Measurements from ENCODE around the gene SIVA1.
"Not testable (repeated sequence)": the region's sequence is repeated elsewhere in the genome, so short reads cannot be mapped to it uniquely, and the experiment has no call there.

Gene SIVA1

DNA sequence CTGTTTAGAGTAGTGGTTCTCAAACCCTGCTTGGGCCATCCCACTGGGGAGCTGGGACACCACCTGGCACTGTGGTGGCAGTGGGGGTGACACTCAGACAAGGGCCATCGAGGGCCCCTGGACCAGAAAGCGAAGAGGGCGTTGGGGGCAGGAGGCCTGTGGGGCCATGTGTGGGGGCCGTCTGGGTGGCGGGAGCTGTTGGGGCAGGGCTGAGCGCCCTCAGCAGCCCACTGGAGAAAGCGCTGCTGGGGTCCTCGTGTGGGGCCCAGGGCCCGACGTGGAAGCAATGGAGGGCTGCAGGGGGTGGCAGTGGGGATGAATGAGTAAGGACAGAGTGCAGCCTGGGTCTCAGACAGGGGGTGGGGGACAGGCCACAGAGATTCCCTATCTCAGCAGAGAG lies 34.8 kb upstream of the SIVA1 start:
- no peak for DNase-seq (ENCODE audit: low read depth, low spot score)
- H3K4me3 ChIP-seq (ENCODE audit: low read length) = no peak overlapping the region

DNA sequence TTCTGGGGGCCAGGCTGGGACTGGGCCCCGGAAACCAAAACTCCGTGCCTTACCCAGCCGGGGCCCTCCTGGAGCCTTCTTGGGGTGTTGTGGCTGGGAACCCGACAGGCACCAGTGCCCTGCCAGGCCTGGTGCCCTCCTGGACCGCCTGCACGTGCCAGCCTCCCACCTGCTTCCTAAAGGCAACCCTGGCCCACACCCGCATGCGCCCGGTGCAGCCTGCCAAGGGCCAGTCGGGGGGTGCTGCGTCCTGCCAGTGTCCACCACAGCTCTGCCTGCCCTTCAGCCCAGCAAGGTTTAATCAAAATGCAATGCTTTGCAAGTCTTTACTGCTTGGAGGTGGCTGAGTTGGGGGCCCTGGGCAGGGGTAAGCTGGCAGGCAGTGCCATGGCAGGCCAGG lies 34.1 kb upstream of the SIVA1 start:
- DNase-seq (ENCODE audit: low read depth, low spot score) = no peak
- H3K4me3 ChIP-seq (ENCODE audit: low read length) = no peak overlapping the region

DNA sequence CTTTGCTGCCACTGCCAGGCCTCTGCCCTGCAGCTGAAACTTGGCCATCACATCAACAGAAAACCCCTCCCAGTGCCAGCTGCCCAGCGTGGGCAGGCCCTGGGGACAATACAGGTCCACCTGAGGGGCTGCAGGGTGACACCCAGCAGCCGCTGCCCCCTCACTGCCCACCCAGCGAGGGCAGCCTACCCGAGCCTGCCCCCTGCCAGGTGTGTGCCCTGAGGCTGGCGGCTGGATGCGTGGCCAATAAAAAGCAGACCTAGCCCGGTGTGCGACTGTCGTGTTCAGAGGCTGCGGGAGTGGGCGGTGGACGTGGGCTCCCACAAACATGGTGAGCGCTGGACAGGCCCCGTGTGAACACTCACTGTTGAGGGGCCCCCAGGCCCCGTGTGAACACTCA lies 33.6 kb upstream of the SIVA1 start:
- H3K4me3 ChIP-seq (ENCODE audit: low read length) = no peak overlapping the region
- DNase-seq (ENCODE audit: low read depth, low spot score) = no peak

DNA sequence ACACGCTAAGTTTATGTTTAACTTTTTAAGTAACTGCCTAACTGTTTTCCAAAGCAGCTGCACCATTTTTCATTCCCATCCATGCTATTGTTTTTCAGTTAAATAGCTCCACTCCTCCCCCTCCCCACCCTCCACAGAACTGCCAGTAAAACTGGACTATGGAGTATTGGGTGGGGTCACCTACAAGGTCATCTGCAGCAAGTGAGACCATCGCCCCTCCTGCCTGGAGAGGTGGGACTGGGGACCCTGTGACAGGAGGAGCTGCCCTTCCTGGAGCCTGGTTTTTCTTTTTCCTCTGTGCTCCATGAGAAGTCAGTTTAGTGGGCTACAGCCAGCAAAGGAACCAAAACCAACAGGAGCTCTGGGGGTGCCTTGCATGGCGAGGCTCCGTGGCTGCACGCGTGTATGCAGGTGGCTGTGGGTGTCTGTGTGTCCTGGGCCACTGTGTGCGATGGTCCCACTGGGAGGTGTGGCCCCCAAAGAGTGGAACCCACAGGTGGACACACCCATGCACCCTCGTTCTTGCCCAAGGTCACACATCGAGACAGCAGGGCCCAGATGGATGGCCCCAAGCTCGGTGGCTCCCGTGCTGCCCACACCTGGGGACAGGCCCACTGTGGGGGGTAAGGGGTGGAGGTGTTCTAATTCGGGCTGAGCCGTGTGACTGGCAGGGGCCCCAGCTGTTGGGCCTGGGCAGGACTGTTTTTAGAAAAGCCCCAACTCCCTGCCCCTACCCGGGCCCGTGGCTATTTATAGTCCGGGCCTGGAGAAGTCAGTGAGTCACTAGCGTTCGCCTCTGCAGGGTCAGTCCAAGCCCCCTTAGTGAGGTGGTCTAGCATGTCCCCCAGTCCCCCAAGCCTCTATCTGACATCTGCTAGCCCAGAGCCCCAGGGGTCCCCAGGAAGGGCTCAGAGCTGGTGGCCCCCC lies 31.2 kb upstream of the SIVA1 start:
- H3K4me3 ChIP-seq (ENCODE audit: low read length) = no peak overlapping the region
- DNase-seq (ENCODE audit: low read depth, low spot score) = no peak

DNA sequence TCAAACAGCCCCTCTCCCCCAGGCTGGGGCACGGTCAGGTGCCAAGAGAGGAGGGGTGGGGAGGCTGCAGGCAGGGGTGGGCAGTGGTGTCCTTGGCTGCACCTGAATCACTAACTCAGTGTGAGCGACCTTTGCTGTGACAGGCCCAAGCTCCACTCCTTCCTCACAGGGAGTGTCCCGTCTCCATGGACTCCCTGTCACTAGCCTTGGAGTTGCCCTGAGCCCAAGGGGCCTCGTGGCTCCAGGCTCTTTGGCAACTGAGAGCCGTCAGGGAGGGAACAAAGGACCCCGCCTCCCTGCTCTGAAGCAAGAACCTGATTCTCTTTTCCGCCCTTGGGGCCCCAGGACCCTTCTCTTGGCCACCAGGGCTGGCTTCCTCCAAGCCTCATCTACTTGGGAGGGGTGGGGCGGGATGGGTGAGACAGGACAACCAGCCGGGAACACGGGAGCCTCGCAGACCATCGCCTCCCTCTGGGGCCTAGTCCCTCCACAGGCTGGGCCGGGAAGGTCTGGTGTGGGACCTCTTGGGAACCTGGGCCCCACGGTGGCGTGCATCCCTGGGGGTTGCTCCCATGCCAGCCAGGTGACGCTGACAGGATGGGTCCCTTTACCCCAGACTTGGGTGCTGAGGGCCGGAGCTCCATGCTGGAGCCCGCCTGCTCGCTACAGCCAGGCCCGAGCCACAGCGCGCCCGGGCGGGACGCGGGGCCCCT lies 29.9 kb upstream of the SIVA1 start:
- DNase-seq (ENCODE audit: low read depth, low spot score) = no peak
- H3K4me3 ChIP-seq (ENCODE audit: low read length) = no peak overlapping the region; the same call in 1 of the 2 replicates

DNA sequence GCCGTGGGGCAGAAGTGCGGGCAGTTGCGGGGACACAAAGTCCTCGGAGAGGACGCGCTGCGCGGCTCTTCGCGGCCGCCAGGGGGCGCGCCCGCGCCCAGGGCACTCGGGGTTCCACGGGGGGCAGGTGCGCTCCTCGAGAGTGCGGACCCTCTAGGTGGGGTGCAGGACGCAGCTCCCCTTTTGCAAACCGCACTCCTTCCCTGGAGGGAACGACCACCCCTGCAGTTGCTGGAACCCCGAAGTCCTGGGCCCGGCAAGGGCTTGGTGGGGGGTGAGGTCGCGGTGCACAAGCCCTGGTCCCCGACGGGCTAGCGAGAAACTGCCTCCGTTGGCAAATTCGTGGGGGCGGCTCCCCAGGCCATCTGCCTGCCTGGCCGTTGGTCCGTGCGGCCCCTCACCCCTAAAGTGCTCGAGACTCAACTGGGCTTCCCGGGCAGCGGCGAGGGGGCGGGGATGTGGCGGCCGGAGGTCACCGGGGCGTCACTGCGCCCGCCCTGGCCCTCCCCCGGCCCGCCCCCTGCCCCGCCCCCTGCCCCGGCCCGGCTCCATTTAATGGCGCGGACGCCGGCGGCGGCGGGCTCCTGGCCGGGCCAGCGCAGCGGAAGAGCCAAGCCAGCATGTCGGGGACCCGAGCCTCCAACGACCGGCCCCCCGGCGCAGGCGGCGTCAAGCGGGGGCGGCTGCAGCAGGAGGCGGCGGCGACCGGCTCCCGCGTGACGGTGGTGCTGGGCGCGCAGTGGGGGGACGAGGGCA lies 29.1 kb upstream of the SIVA1 start, which contains the start of gene ADSS1:
Gene ADSS1, plus strand, starts transcription at position 579 of the 756 bp plus-strand sequence. Its CDS starts 42 bp downstream, at position 621.
- DNase-seq (ENCODE audit: low read depth, low spot score) = peak; percentile 11
- H3K4me3 ChIP-seq (ENCODE audit: low read length) = peak within 1 kb of the TSS; percentile 63

DNA sequence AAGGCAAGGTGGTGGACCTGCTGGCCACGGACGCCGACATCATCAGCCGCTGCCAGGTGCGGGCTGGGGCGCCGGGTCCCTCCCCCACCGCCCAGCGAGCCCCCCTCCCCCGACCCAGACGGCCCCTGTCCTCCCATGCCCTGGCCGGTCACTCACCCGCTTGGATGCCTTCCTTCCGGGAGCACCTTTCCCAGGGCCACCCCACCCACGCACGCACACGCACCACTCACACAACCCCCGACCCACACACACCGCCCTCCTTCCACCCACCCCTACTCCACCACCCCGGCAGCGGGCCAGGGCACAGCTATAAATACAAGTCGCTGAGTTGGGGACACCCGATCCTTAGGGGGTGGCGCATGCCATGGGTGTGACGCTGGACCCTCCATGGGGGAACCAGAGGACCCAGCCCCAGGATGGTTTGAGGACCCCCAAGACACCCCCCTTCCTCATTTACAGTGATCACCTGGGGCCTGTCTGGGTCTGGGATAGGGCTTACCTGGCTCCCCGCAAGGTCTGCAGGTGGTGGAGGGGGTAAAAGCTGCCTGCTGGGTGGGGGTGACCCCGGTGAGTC lies 28.5 kb upstream of the SIVA1 start:
- H3K4me3 ChIP-seq (ENCODE audit: low read length) = peak overlapping the region; percentile 63
- DNase-seq (ENCODE audit: low read depth, low spot score) = no peak

DNA sequence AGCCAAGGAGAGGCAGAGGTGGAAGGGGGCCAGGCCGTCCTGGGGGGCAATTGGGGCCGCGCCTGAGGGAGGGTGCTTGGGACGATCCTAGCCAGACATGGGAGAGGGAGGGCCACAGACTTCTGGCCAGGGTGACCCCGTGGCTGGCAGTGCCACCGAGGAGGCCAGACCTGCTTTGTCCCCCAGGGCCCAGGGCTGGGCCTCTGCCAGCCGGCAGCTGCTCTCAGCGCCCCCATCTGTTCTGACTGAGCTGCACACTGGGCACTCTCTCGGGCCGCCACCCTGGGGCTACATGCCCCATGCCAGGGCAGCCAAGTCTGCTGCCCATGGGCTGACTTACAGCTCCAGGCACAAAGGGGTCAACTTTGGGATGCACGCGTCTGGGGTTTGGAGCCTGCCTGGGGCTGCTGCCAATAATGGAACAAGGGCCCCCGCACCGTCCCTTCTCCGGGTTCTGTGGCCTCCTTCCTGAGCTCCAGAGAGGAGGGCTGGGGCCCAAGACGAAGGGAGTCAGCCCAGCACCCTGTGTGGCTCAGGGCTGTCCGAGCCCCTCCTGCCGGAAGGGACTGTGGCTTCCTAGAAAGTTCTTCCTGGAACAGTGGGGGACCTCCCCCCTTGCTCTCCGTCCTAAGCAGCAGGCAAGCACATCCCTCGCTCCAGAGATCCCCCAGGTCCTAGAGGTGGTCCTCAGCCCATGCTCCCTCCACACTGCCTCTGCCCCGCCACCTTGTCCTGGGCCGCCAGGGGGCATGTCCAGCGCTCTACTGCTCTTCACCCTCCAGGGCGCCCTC lies 27.8 kb upstream of the SIVA1 start:
- no peak overlapping the region for H3K4me3 ChIP-seq (ENCODE audit: low read length)
- DNase-seq (ENCODE audit: low read depth, low spot score) = no peak

DNA sequence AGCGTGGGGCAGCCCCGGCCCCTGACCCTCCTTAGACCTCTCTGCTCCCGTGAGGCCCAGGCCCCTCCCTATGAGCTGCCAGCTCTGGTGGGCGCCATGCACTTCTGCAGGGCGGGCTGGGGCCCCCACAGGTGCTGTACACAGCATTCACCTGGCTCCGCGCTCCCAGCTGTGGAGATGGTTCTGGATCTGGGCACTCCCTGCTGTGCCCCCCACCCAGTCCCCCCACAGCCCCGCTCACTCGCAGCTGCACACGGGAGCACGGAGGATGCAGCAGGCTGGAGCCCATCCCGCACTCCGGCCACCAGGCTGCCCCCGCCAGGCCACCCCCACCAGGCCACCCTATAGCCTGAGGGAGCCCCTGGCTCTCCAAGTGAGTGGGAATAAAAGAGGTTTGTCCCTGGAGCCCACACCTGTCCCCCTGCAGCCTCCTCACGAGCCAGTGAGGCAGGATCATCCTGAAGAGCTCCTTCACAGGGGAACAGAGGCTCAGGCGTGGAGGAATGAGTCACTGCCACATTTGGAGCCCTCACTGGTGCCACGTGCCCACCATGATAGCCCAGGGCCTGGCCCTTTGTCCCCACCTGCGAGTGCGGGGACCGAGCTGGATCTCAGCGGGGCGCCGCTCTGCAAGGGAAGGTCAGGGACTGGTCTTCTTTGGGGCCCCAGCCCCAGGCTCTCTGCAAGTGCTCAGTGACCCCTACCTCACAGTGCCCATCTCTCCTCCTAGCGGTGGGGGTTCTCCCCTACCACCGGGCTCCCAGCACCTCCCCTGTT lies 27.0 kb upstream of the SIVA1 start:
- no peak for DNase-seq (ENCODE audit: low read depth, low spot score)
- H3K4me3 ChIP-seq (ENCODE audit: low read length) = no peak overlapping the region

DNA sequence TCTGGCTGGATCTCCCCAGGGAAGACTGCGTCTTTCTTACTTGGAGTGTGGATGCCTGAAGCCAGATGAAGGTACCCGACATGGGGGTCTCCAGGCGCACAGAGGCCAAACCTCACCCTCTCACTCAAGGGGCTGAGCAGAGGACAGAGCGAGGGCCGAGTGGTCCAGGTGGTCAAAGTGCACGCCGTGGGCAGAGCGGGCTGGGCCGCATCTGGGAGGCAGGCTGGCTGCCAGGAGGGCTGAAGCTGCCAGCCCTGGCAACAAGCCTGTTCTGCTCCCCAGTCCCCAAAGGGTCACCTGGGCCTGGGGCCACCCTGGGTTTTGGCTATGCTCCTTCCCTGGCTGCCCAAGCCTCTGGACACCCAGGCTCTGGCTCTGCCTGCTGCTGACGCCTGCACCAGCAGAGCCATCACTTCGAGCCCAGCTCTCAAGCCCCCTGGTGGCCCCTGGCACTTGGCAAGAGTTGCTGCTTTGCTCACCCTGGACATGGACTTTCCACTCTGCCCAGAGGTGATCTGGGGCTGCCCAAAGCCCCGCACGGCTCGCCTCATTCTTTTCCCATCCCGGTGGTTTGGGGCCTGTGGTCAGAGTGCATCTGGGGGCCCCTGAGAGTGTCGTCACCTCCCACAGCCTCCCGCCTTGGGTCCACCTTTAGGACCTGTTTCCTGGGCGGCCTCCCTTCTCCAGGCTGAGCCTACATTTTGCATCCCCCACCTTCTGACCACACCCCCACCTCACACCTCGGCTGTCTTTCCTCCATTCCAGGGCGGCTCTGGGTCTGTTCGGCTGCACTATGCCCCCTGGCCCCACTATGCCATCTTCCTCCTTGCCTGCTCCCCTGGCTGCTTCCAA lies 26.1 kb upstream of the SIVA1 start:
- DNase-seq (ENCODE audit: low read depth, low spot score) = no peak
- H3K4me3 ChIP-seq (ENCODE audit: low read length) = no peak overlapping the region

DNA sequence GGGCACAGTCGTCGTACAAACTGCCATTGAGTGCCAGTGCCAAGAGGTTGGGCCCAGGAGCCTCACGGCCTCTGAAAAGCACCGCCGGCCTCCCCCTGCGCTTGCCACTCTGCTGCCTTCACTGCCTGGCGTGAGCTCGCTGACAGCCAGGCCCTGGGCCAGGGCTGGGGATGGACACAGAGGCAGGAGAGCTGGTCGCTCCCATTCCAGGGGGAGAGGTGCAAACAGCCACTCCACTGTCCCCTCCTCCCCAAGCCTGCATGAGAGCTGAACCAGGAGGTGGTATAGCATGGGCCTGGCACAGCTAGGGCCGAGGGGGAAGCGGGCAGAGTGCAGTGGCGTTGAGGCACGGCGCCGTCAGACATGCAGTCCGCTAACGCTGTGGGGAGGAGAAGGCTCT lies 24.3 kb upstream of the SIVA1 start:
- H3K4me3 ChIP-seq (ENCODE audit: low read length) = no peak overlapping the region
- no peak for DNase-seq (ENCODE audit: low read depth, low spot score)

DNA sequence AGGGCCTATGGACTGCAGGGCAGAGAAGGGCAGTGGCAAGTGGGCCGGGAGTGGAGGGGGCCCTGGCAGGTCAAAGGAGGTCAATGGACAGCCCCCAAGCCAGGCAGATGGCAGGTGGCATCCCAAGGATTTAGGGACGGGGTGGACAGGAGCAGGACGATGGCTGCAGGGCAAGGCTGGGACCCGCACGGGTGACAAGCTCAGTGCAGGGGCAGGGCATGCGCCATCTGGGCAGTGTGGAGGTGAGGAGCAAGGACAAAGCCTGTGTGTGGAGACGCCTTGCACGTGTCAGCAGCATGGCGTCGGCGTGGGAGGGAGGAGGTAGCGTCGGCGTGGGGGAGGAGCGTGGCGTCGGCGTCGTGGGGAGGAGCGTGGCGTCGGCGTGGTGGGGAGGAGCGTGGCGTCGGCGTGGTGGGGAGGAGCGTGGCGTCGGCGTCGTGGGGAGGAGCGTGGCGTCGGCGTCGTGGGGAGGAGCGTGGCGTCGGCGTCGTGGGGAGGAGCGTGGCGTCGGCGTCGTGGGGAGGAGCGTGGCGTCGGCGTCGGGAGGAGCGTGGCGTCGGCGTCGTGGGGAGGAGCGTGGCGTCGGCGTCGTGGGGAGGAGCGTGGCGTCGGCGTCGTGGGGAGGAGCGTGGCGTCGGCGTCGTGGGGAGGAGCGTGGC lies 23.6 kb upstream of the SIVA1 start:
- DNase-seq (ENCODE audit: low read depth, low spot score); H3K4me3 ChIP-seq (ENCODE audit: low read length): not testable (repeated sequence)

DNA sequence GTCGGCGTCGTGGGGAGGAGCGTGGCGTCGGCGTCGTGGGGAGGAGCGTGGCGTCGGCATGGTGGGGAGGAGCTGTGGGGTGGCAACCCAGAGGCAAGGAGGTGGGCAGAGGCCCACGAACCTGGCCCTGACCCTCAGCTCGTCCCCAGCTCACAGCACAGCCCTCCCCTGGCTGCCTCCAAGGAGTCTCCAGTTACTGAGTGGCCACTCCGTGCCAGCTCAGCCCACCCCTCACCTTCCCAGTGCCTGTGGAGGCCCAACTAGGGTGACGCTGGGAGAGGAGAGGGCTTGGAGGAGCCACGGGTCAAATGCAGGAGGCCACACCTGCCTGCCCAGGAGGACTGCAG lies 23.1 kb upstream of the SIVA1 start:
- no peak overlapping the region for H3K4me3 ChIP-seq (ENCODE audit: low read length)
- DNase-seq (ENCODE audit: low read depth, low spot score) = no peak

DNA sequence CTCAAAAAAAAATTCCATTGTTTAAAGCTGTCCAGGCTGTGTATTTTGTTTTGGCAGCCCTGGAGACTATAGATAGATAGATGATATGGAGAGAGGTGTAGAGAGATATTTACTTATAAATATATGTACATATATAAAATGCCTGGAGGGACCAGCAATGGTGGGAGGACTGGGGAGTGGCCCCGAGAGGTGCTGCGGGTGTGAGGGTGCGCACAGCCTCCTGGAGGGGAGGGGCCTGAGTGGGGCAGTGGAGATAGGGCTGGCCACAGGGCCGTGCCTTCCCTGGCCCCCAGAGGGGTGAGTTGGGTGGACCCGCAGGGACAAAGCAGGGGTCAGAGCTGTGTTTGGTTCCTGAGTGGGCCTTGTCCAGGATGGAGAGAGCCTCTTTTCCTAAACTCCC lies 22.5 kb upstream of the SIVA1 start:
- H3K4me3 ChIP-seq (ENCODE audit: low read length) = no peak overlapping the region

DNA sequence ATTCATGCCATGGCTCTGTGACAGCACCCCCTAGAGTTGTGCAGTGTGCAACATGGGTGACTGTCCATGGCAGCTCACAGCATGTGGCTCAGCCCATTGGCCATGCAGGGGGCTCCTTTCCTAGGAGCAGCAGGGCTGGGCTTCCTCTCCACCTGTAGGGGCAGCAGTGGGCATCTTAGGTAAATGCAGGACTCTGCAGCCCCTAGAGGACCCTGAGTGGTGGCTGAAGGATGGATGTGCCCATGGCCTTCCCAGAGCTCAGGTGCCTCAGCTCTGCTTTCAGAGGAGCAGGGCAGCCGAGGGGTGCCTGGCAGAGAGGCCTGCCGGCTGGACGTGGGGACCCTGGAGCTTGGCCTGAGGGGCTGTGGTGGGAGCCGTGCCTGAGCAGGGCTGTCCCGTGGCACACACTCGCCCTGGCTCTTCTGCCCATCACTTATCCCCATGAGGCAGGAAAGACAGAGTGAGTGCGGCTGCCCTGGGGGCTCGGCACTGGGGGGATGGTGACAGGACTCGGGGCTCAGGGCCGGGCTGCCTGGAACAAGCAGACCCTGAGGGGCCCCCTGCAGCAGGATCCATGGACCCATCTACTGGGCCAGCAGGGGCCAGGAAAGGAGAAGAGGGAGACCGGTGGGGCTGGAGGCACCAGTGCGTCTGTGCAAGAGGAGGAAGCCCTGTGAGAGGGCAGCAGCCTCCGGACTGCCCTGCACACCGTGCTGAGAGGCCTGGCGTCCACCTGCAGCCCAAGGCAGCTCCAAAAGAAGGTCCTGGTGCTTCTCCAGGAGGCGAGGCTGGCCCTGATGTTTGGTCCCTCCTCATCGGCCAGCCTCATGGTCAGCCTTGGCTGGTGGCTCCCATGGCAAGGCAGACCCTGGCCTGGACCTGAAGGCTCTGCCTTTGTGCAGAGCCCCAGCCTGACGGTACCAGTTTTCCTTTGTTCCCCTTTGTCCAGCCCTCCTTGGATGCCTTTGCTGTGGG lies 21.3 kb upstream of the SIVA1 start:
- H3K4me3 ChIP-seq (ENCODE audit: low read length) = no peak overlapping the region
- DNase-seq (ENCODE audit: low read depth, low spot score) = no peak

More for the DNA sequence above, 22.5 kb upstream of the SIVA1 start:
- no peak for DNase-seq (ENCODE audit: low read depth, low spot score)

Measured in Jurkat, Clone E6-1 (cell line).